ENCODE measurements around the gene CAMTA1. TPM values are rescaled to one million over a fixed set of nuclear protein-coding genes. Genes with fewer than 3 reads are reported as not detected.

CAMTA1 gene
- total and polyA plus RNA-seq, 12 donors = 123 to 265 (median 142) TPM

- peaks cover 0 to 53% (median 26%) of the 10 kb centered on the region in 9 donors for H3K4me1 ChIP-seq
- TF ChIP-seq CTCF (IDR thresholded peaks at IDR 0.05) = no peak
- H3K36me3 ChIP-seq = no peaks in the 10 kb centered on the region
- H3K27me3 ChIP-seq = no peaks in the 10 kb centered on the region
- H3K27ac ChIP-seq = no peak overlapping the region
- H3K9me3 ChIP-seq = no peaks in the 10 kb centered on the region
- no peak overlapping the region for H3K4me3 ChIP-seq
- DNase-seq (no peak), ATAC-seq (no peak)
- 92 to 93% methylated on average over 2 of the region's 2 CpGs for WGBS, 2 donors
- intact Hi-C loops (cut with DNase I) = no loop called here
Observed at GRCh38 chr1:6815726-6816125, 30.5 kb downstream of the CAMTA1 start.

DNA sequence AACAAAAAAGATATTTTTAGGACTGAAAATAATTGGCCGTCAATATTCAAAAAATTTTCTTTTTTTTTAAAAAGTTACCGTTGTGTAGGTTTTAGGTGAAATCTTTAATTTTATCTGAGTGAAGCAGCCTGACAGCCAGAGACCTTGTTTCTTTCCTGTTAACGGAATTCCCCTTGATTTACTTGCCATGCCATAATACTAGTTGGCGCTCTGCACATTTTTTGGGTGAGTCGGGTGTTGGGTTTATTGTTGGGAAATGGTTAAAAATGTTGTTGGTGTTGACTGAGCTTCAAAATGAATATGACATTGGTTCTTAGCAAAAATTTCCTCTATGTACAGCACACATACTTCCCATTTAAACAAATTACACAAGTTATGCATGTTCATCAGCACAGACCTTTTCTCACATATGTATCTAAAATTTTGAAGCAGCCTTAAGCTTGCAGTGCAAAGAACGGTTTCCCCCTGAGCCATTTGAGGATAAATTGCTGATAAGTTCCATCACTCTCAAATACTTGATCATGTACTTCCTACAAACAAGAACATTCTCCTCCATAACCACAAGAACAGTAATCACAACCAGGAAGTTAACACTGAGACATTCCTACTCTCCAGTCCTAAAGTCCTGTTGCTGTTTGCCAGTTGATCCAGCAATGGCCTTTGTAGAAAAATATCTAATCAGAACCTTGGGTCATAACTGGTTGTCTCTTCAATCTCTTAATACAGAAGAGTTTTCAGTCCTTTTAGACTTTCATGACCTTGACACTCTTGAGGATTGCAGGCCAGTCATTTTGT is 34.2 kb downstream of the CAMTA1 start:
- Histone ChIP-seq H3K9me3 (no peaks in the 10 kb centered on the region), H3K27ac (no peak overlapping the region), H3K36me3 (no peaks in the 10 kb centered on the region), H3K4me1 (peaks cover 0 to 67% (median 37%) of the 10 kb centered on the region in 9 donors), H3K4me3 (no peak overlapping the region), H3K27me3 (no peaks in the 10 kb centered on the region)
- ATAC-seq (peak in 1 of 8 donors; percentile 44), DNase-seq (no peak)
- TF ChIP-seq CTCF (IDR thresholded peaks at IDR 0.05) = no peak
- intact Hi-C loops (cut with DNase I) = no loop called here
- 75 to 83% methylated on average over 6 of the region's 6 CpGs for WGBS, 2 donors

DNA sequence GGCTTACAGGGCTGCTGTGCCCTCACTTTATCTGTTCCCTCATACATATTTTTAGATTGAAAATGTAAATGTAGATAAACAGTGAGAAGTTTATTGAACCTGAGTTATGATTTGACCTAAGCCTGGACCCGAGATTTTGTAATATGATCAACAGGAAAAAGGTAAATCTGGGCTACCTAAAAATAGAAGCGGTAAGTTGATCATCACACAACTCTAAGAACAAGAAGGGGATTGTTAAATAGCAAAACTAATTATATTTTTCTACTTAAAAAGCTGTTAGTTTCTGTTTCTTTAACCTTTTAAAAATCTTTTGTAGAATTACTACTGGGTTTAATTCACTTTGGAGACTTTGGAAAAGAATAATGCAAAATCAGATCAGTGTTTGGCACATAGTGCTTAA is 35.6 kb downstream of the CAMTA1 start:
- no peak overlapping the region for H3K27ac ChIP-seq
- peaks cover 0 to 7% (median 0%) of the 10 kb centered on the region in 9 donors for H3K36me3 ChIP-seq
- no peaks in the 10 kb centered on the region for H3K27me3 ChIP-seq
- no peaks in the 10 kb centered on the region for H3K9me3 ChIP-seq
- peaks cover under 1 to 73% (median 37%) of the 10 kb centered on the region in 9 donors for H3K4me1 ChIP-seq
- TF ChIP-seq CTCF (IDR thresholded peaks at IDR 0.05) = no peak
- 60 to 71% methylated on average over 2 of the region's 2 CpGs for WGBS, 2 donors
- no peak overlapping the region for H3K4me3 ChIP-seq
- no peak for ATAC-seq
- intact Hi-C loops (cut with DNase I) = no loop called here
- no peak for DNase-seq

DNA sequence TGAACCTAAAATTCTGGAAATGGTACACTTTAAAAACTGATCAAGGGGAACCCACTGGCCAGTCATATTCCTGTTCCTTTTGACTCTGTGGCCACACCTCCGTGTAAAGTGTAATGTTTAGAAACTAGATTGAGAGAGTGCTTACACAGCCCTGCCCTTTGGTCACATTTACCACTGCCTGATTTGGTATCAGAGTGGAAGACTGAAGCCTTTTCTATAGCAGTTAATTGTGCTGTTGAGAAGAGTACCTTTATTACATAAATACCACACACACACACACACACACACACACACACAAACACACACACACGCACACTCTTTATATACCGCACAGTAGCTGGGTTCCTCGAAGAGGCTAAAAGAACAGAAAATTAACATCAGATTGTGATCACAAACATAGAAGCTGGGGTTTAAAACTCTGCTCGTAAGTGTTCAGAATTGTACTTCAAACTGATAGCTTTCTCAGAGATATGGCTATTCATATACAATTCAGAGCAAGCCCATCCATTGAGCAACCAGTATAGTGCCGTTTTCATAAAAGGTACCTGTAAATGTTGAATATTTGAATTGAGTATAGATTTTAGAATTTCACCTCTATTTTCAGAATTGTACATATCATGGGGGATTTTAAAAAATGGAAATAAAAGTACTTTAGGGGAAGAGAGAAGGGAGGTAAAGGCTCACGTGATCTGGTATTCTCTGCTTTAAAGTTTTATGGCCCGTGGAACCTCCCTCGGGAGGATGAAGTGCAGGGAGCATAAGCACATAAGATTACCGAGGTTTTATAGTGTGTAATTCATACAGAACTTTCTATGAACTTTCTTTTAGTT is 37.5 kb downstream of the CAMTA1 start:
- Histone ChIP-seq H3K4me1 (peaks cover 5 to 72% (median 34%) of the 10 kb centered on the region in 9 donors), H3K27me3 (no peaks in the 10 kb centered on the region), H3K36me3 (peaks cover 0 to 15% (median 0%) of the 10 kb centered on the region in 9 donors), H3K9me3 (no peaks in the 10 kb centered on the region), H3K27ac (no peak overlapping the region), H3K4me3 (no peak overlapping the region)
- TF ChIP-seq CTCF (IDR thresholded peaks at IDR 0.05) = no peak
- ATAC-seq = peak in 3 of 8 donors; percentile 39 to 72 (median 44)
- intact Hi-C loops (cut with DNase I) = no loop called here
- WGBS, 2 donors = 77 to 80% methylated on average over 10 of the region's 10 CpGs
- no peak for DNase-seq
